GM12865 (cell line): ENCODE results near the gene CTSC.

Experiments used
- DNase-seq: peaks from one replicate; pipeline ENCODE4 v3.0.0; 2010; ENCODE audit warnings: low read depth
- H3K4me3 ChIP-seq: 2 replicates; pipeline ENCODE4 v1.5.1; 2011; ENCODE audit warnings: mild to moderate bottlenecking, low read depth, low read length, control low read depth
- CTCF ChIP-seq: IDR thresholded peaks from 2 replicates; pipeline ENCODE4 v1.5.1; 2011; ENCODE audit warnings: low read length, control low read depth, low read depth, inconsistent platforms; ENCODE audit not compliant: insufficient read depth; ENCODE audit errors: missing control alignments

CTSC gene

DNA sequence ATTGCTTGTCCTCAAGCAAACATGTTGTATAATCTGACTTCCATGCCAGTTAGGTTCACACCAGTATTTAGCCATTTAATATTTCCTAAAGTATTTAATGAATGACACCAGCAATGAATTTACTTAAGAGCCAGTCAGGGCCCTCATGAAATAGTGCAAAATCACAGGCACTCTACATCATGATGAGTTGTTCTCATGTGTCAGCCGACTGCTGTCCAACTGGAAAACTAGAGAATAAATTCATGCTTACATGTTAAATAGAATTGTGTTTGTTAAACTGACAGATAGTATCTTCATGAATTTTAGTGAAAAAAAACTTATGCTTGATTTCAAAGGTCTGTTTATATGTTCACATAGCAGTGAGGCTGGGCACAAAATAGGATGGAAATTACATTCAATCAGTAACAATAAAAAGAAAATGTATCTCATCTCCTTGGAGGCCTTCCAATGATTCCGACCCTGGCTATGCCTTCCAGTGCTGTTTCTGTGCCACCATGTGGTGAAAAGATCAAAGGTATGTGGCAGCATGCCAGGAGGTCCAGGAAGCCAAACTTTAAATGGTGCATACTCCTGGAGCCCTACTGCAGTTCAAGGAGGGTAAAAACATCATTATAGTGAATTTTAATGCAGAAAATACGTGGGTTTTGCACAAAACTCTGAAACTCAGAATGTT is 45.2 kb downstream of the CTSC start:
- no peak for DNase-seq
- TF ChIP-seq CTCF: no peak
- no peak overlapping the region for H3K4me3 ChIP-seq

DNA sequence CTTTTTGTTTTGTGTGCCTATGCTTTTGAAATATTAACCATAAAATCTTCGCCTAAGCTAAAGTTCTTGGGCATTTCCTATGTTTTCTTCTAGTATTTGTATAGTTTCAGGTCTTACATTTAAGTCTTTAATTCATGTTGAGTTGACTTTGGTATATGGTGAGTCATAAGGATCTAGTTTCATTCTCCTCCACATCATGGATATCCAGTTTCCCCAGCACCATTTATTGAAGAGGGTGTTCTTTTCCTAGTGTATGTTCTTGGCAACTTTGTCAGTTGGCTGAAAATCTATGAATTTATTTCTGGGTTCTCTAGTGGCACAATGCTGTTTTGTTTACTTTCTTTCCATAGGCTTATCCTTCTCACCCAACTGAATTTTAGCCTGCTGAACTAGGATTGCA is 49.0 kb downstream of the CTSC start:
- no peak for TF ChIP-seq CTCF
- no peak overlapping the region for H3K4me3 ChIP-seq
- no peak for DNase-seq

DNA sequence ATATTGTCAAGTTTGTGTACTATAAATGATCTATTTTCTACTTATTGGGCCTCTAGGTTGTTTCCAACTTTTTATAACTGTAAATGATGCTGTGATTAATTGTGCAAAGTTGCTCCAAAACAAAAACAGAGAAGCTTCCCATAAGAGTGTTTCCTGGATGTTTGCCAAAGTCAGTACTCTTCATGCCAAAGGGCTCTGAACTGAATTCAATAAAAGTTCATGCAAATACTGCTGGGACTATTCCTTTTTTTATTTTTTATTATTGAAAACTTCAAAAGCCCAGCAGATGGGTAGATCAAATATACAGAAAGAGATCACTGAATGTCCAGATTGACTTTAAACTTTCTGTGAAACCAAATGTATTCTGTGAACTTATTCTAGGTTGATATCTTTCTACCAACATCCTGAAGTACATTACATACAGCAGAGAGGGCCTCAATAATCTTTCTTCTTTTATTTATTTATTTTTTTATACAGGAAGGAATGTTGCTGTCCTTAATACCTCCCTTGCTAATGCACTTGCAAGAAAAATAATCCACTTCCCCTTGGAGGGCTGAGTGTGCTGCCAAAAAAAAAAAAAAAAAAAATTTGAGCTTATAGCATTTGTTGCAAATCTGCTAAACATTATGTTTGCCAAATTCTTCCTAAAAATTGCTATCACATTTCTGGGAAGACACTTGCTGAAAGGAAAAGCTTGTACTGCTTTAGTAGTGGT is 53.0 kb downstream of the CTSC start:
- DNase-seq: no peak
- H3K4me3 ChIP-seq: no peak overlapping the region
- no peak for TF ChIP-seq CTCF

DNA sequence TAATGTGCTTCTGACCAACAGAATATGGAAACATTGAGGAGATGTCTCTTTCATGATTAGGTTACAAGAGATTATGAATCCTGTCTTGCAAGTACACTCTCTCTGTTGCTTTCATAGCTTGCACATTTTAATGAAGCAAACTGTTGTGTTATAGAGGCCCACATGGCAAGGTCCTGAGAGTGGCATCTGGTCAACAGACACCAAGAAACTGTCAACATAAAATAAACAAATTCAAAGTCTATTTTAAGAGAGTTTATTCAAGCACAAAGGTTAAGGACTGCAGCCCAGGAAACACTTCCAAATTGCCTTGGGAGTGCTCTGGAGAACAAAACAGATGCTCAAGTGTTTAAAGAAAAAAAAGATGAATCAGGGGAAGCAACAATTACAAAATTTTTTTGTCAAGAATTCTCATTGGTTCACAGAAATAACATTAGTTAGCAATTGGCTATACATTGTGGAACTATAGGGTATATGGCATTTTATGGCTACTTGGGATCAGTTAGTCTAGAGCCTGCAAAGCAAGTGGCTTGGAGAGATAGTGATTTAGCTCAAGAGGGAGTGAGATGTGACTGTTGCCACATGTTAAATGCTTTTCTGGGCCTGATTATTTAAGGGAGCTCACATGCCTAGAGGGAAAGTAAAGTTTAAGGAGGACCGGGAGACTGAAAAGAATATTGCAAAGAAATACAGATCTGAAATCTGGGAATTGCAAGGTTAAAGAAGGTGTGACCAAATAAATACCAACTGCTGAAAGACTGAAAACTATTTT is 54.6 kb downstream of the CTSC start:
- TF ChIP-seq CTCF: no peak
- no peak for DNase-seq
- no peak overlapping the region for H3K4me3 ChIP-seq

GRCh38 chr11:88281317-88281712 is 56.2 kb downstream of the CTSC start:
- TF ChIP-seq CTCF: no peak
- DNase-seq: no peak
- no peak overlapping the region for H3K4me3 ChIP-seq

- H3K4me3 ChIP-seq: no peak overlapping the region
- TF ChIP-seq CTCF: no peak
- DNase-seq: no peak
Measured at GRCh38 chr11:88280673-88281316, 56.7 kb downstream of the CTSC start.
